GM12878 (cell line): Measurements from ENCODE around the gene MPZL1. TPM values are rescaled to one million over a fixed set of nuclear protein-coding genes. Genes with fewer than 3 reads are reported as not detected.

Source experiments
- ATAC-seq: fragments of 200-7000 bp; cut with Tn5 transposase; 3 replicates; pipeline ENCODE4 v1.9.1; 2020; ENCODE audit warnings: mild to moderate bottlenecking, moderate library complexity
- BruUV-seq: library from RNA; stranded (reverse); fragments of 400-500 nt; replicated peaks from 2 replicates; lab custom pipeline; 2021; lab: Mats Ljungman, UMichigan
- CTCF ChIA-PET: fragments of 300-600 bp; sonication (Branson Sonifier 250); formaldehyde crosslinking; extraction: SDS; loops from one replicate; lab custom pipeline; 2021; ENCODE audit warnings: inconsistent platforms; lab: Yijun Ruan, JAX
- POLR2A ChIA-PET: fragments of 350-600 bp; formaldehyde crosslinking; extraction: SDS; loops from one replicate; lab custom pipeline; 2021; ENCODE audit warnings: inconsistent platforms; lab: Charles Lee
- RAD21 ChIA-PET: fragments of 300-600 bp; sonication (Branson Sonifier 250); formaldehyde crosslinking; loops from one replicate; lab custom pipeline; 2023; ENCODE audit warnings: antibody characterized with exemption; ENCODE audit not compliant: unreplicated experiment; lab: Charles Lee
- SMC1A ChIA-PET: fragments of 300-600 bp; sonication (Branson Sonifier 250); formaldehyde crosslinking; loops from one replicate; lab custom pipeline; 2023; ENCODE audit not compliant: unreplicated experiment, uncharacterized antibody; lab: Charles Lee
- DNase-seq: peaks from one replicate; pipeline ENCODE4 v3.0.0-alpha.2; 2011; ENCODE audit warnings: low read depth, low spot score
- FAIRE-seq: peaks from 3 replicates; lab custom pipeline; 2011; peaks lifted over from hg19 to GRCh38; lab: Jason Lieb, UNC
- H2AFZ ChIP-seq: 2 replicates; pipeline ENCODE4 v1.6.0; 2011; ENCODE audit warnings: low read depth, low read length, control low read depth; ENCODE audit not compliant: control insufficient read depth
- H3K27ac ChIP-seq: 2 replicates; pipeline ENCODE4 v1.5.1; 2011; ENCODE audit warnings: control low read depth; ENCODE audit not compliant: control insufficient read depth, insufficient read depth
- H3K27me3 ChIP-seq, 2 experiments: replicated peaks in 1 of 2; 2 replicates each; pipeline versions ENCODE4 v1.6.0 to v1.6.1; 2011; ENCODE audit warnings: low read length in 1 of 2; ENCODE audit not compliant: control insufficient read depth in 2 of 2, insufficient read depth in 2 of 2
- H3K36me3 ChIP-seq, 2 experiments: 2 replicates each; pipeline ENCODE4 v1.5.1; 2011; ENCODE audit warnings: low read length in 1 of 2; ENCODE audit not compliant: control insufficient read depth in 2 of 2, insufficient read depth in 2 of 2
- H3K4me1 ChIP-seq: 2 replicates; pipeline ENCODE4 v1.6.1; 2011; ENCODE audit warnings: mild to moderate bottlenecking, low read length, moderate library complexity, mixed read lengths; ENCODE audit not compliant: control insufficient read depth, insufficient read depth
- H3K4me2 ChIP-seq: 2 replicates; pipeline ENCODE4 v1.6.0; 2011; ENCODE audit warnings: control low read depth; ENCODE audit not compliant: control insufficient read depth, insufficient read depth
- H3K4me3 ChIP-seq: fragments of 200-600 bp; sonication (generic); 2 replicates; pipeline ENCODE4 v1.5.1; 2016
- H3K79me2 ChIP-seq: 2 replicates; pipeline ENCODE4 v1.6.0; 2011; ENCODE audit warnings: low read length; ENCODE audit not compliant: control insufficient read depth, insufficient read depth
- H3K9ac ChIP-seq: 2 replicates; pipeline ENCODE4 v1.8.0; 2011; ENCODE audit warnings: low read length, control low read depth, mixed read lengths; ENCODE audit not compliant: control insufficient read depth, insufficient read depth
- H3K9me3 ChIP-seq: replicated peaks from 3 replicates; pipeline ENCODE4 v1.5.1; 2011; ENCODE audit warnings: mild to moderate bottlenecking, low read length; ENCODE audit not compliant: control insufficient read depth, insufficient read depth
- H4K20me1 ChIP-seq: 2 replicates; pipeline ENCODE4 v1.6.0; 2011; ENCODE audit not compliant: control insufficient read depth, insufficient read depth
- CREB1 ChIP-seq: IDR thresholded peaks from 2 replicates; pipeline ENCODE4 v1.6.1; 2012; ENCODE audit warnings: low read depth, mild to moderate bottlenecking, inconsistent platforms
- FOXK2 ChIP-seq: fragments of 450-650 bp; IDR thresholded peaks from 2 replicates; pipeline ENCODE4 v1.6.1; 2017; ENCODE audit warnings: mild to moderate bottlenecking, moderate library complexity
- KAT2A ChIP-seq: conservative IDR thresholded peaks from 2 replicates; pipeline ENCODE4 v1.6.1; 2011; ENCODE audit warnings: low read depth, low read length; ENCODE audit not compliant: control insufficient read depth
- MAX ChIP-seq: IDR thresholded peaks from 2 replicates; pipeline ENCODE4 v1.6.1; 2012; ENCODE audit warnings: low read depth, low read length, improper control_type of control experiment
- MTA3 ChIP-seq: IDR thresholded peaks from 2 replicates; pipeline ENCODE4 v1.6.1; 2012; ENCODE audit warnings: low read length, inconsistent platforms, borderline replicate concordance
- MXI1 ChIP-seq: fragments of 150-350 bp; IDR thresholded peaks from 2 replicates; pipeline ENCODE4 v1.6.1; 2011; ENCODE audit warnings: low read depth, mild to moderate bottlenecking, inconsistent platforms, low read length, improper control_type of control experiment
- NFIC ChIP-seq: IDR thresholded peaks from 2 replicates; pipeline ENCODE4 v1.6.1; 2012; ENCODE audit warnings: low read depth, mild to moderate bottlenecking, inconsistent platforms, low read length, moderate library complexity
- NFYB ChIP-seq: IDR thresholded peaks from 2 replicates; pipeline ENCODE4 v1.6.1; 2011; ENCODE audit warnings: low read depth, mild to moderate bottlenecking, low read length, improper control_type of control experiment, moderate library complexity; ENCODE audit not compliant: insufficient read depth
- NR2C2 ChIP-seq: IDR thresholded peaks from 2 replicates; pipeline ENCODE4 v1.6.1; 2011; ENCODE audit warnings: borderline replicate concordance, low read depth; ENCODE audit not compliant: control insufficient read depth, insufficient read length
- PAX8 ChIP-seq: fragments of 450-650 bp; IDR thresholded peaks from 2 replicates; pipeline ENCODE4 v1.6.1; 2017; ENCODE audit warnings: mild to moderate bottlenecking, moderate library complexity
- POLR2AphosphoS2 ChIP-seq: IDR thresholded peaks from 2 replicates; pipeline ENCODE4 v1.6.1; 2011; ENCODE audit warnings: low read depth, mild to moderate bottlenecking, low read length, improper control_type of control experiment, moderate library complexity
- RFX5 ChIP-seq: IDR thresholded peaks from 2 replicates; pipeline ENCODE4 v1.6.1; 2011; ENCODE audit warnings: low read depth, low read length, improper control_type of control experiment
- RUNX3 ChIP-seq: IDR thresholded peaks from 2 replicates; pipeline ENCODE4 v1.6.1; 2012; ENCODE audit warnings: low read length, inconsistent platforms
- SMC3 ChIP-seq: IDR thresholded peaks from 2 replicates; pipeline ENCODE4 v1.6.1; 2011; ENCODE audit warnings: low read length, improper control_type of control experiment, borderline replicate concordance
- TCF12 ChIP-seq: IDR thresholded peaks from 2 replicates; pipeline ENCODE4 v1.6.1; 2011; ENCODE audit warnings: low read depth, mild to moderate bottlenecking, low read length
- USF2 ChIP-seq: IDR thresholded peaks from 2 replicates; pipeline ENCODE4 v1.6.1; 2011; ENCODE audit warnings: low read depth, low read length, improper control_type of control experiment, borderline replicate concordance
- ZNF24 ChIP-seq: fragments of 450-650 bp; IDR thresholded peaks from 2 replicates; pipeline ENCODE4 v1.6.1; 2017; ENCODE audit warnings: antibody characterized with exemption, mild to moderate bottlenecking
- ZNF274 ChIP-seq: IDR thresholded peaks from one replicate; pipeline ENCODE4 v1.8.0; 2011; ENCODE audit not compliant: insufficient read length, insufficient read depth
- WGBS: methylation state at CpG from one replicate; pipeline ENCODE4 v1.1.6; 2016; ENCODE audit warnings: low lambda C conversion rate; ENCODE audit not compliant: insufficient replicate concordance, insufficient coverage; ENCODE audit errors: missing lambda C conversion rate; 5-methylcytosine and 5-hydroxymethylcytosine counted together
- in situ Hi-C: fragments of 300-500 bp; cut with MboI; formaldehyde crosslinking; loops from 9 replicates; pipeline ENCODE4 v1.14.3; 2018; ENCODE audit warnings: mixed read lengths
- intact Hi-C: fragments of 100-400 bp; cut with micrococcal nuclease; formaldehyde crosslinking; loops from one replicate; pipeline ENCODE4 v1.14.2; 2022; ENCODE audit not compliant: unreplicated experiment
- polyA plus RNA-seq, 11 experiments: library from polyadenylated mRNA; depleted of rRNA in 4 of 11; unstranded in 6 of 11; stranded (reverse) in 5 of 11; fragments of >200 nt; fragmentation: Nextera tagmentation in 4 of 11; fragmentation: Illumina TruSeq in 1 of 11; extraction: Ambion mirVana in 4 of 11; extraction: Trizol in 1 of 11; gene quantifications; 1 replicate in 1 of 11; 2 replicates in 10 of 11; pipeline versions ENCODE4 v1.2.1 to v1.2.3, GENCODE V29; 2011 to 2016; ENCODE audit warnings: inconsistent platforms in 2 of 11, missing spikeins in 2 of 11, low read depth in 1 of 11
- total RNA-seq, 4 experiments: library from RNA; depleted of rRNA in 3 of 4; stranded (reverse); fragments of >200 nt in 3 of 4; fragmentation: Illumina TruSeq in 1 of 4; extraction: Trizol in 1 of 4; gene quantifications; 2 replicates each; pipeline versions ENCODE4 v1.2.1 to v1.2.3, GENCODE V29; 2013 to 2021

MPZL1 gene
- total and polyA plus RNA-seq, 10 of the 15 experiments (the other 5 are each of a cell fraction or from before 2014, with no cell fraction given), result 9.8 to 60.9 (median 45.9) TPM

- H3K36me3 ChIP-seq, result peaks cover 10 to 33% of the 10 kb centered on the region in 2 experiments
- ChIA-PET POLR2A (interaction anchor here (0.7 kb wide), 2 partner anchors 12 to 19 kb away, joined by 3 read pairs; no protein-coding TSS in a partner anchor), CTCF (interaction anchor here (1.1 kb wide), 1 partner anchor 13 kb away, joined by 8 read pairs; no protein-coding TSS in a partner anchor), RAD21 (interaction anchor here (0.7 kb wide), 1 partner anchor 114 kb away, joined by 5 read pairs; no protein-coding TSS in a partner anchor), SMC1A (interaction anchor here (0.6 to 1.7 kb wide), 3 partner anchors 8 to 245 kb away, joined by 3 to 8 read pairs (median 4); no protein-coding TSS in a partner anchor)
- H3K4me1 ChIP-seq, result no peaks in the 10 kb centered on the region; the same call in 1 of the 2 replicates
- H3K79me2 ChIP-seq, result 0 out of 2 replicates have a peak, but pooled peaks cover under 1% of the 10 kb centered on the region
- no peak for ATAC-seq
- TF ChIP-seq ZNF274 (no peak), NFIC (no peak), USF2 (no peak)
- no peaks in the 10 kb centered on the region for H3K9me3 ChIP-seq
- no peak overlapping the region for H2AFZ ChIP-seq
- DNase-seq, result no peak
- no peak overlapping the region for H3K4me2 ChIP-seq
- in situ Hi-C loops (no loop called here), intact Hi-C loops (no loop called here)
- no peak overlapping the region for H3K9ac ChIP-seq
- BruUV-seq, result no TSS peak
- H3K27ac ChIP-seq, result no peak overlapping the region
- no peaks in the 10 kb centered on the region for H4K20me1 ChIP-seq
- no peaks in the 10 kb centered on the region for H3K27me3 ChIP-seq
- no peak for FAIRE-seq
- H3K4me3 ChIP-seq, result no peak overlapping the region
Measured at GRCh38 chr1:167767761-167768160, 46.0 kb downstream of the MPZL1 start.

- in situ Hi-C loops, result no loop called here
- Histone ChIP-seq H3K4me3 (no peak overlapping the region), H3K27me3 (no peaks in the 10 kb centered on the region), H4K20me1 (no peaks in the 10 kb centered on the region), H3K27ac (no peak overlapping the region), H3K4me1 (no peaks in the 10 kb centered on the region), H3K9ac (no peak overlapping the region), H2AFZ (no peak overlapping the region), H3K4me2 (no peak overlapping the region), H3K36me3 (peaks cover 11 to 40% of the 10 kb centered on the region in 2 experiments), H3K79me2 (no peaks in the 10 kb centered on the region), H3K9me3 (no peaks in the 10 kb centered on the region)
- RAD21 ChIA-PET, result no interaction called here
- 98% methylated on average over 3 of the region's 3 CpGs for WGBS
- SMC1A ChIA-PET, result interaction anchor here (0.9 kb wide), 1 partner anchor 13 kb away, joined by 3 read pairs; no protein-coding TSS in a partner anchor
- intact Hi-C loops, result no loop called here
- POLR2A ChIA-PET, result interaction anchor here (0.6 kb wide), 2 partner anchors 17 to 147 kb away, joined by 3 read pairs; no protein-coding TSS in a partner anchor
- no TSS peak for BruUV-seq
- CTCF ChIA-PET, result interaction anchor here (1.4 kb wide), 1 partner anchor 9 kb away, joined by 4 read pairs; no protein-coding TSS in a partner anchor
- DNase-seq (no peak), ATAC-seq (no peak), FAIRE-seq (no peak)
- TF ChIP-seq TCF12, result no peak
- no peak for TF ChIP-seq RFX5
- TF ChIP-seq RUNX3, result no peak
- no peak for TF ChIP-seq CREB1
- no peak for TF ChIP-seq PAX8
- no peak for TF ChIP-seq KAT2A
- TF ChIP-seq ZNF24, result no peak
- no peak for TF ChIP-seq SMC3
- TF ChIP-seq POLR2AphosphoS2, result no peak
- TF ChIP-seq NR2C2, result no peak
- no peak for TF ChIP-seq FOXK2
- TF ChIP-seq USF2, result no peak
- TF ChIP-seq MTA3, result no peak
- no peak for TF ChIP-seq MAX
- no peak for TF ChIP-seq MXI1
- no peak for TF ChIP-seq NFYB
Measured at GRCh38 chr1:167770127-167770526, 48.3 kb downstream of the MPZL1 start.
